HL-60/S4 treated with retinoic acid at 250 ng/mL for 4 days and 3 days (cell line): ENCODE measurements around the gene LRIF1.
"Not testable (repeated sequence)": the region's sequence is repeated elsewhere in the genome, so short reads cannot be mapped to it uniquely, and the experiment has no call there.

ENCODE experiments used
- in situ Hi-C: fragments of 300-500 bp; cut with MboI; formaldehyde crosslinking; loops from 2 replicates; pipeline ENCODE4 v1.7.0; 2022; ENCODE audit warnings: low sequenced_read_pairs

LRIF1 gene, protein sequence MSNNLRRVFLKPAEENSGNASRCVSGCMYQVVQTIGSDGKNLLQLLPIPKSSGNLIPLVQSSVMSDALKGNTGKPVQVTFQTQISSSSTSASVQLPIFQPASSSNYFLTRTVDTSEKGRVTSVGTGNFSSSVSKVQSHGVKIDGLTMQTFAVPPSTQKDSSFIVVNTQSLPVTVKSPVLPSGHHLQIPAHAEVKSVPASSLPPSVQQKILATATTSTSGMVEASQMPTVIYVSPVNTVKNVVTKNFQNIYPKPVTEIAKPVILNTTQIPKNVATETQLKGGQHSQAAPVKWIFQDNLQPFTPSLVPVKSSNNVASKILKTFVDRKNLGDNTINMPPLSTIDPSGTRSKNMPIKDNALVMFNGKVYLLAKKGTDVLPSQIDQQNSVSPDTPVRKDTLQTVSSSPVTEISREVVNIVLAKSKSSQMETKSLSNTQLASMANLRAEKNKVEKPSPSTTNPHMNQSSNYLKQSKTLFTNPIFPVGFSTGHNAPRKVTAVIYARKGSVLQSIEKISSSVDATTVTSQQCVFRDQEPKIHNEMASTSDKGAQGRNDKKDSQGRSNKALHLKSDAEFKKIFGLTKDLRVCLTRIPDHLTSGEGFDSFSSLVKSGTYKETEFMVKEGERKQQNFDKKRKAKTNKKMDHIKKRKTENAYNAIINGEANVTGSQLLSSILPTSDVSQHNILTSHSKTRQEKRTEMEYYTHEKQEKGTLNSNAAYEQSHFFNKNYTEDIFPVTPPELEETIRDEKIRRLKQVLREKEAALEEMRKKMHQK

DNA sequence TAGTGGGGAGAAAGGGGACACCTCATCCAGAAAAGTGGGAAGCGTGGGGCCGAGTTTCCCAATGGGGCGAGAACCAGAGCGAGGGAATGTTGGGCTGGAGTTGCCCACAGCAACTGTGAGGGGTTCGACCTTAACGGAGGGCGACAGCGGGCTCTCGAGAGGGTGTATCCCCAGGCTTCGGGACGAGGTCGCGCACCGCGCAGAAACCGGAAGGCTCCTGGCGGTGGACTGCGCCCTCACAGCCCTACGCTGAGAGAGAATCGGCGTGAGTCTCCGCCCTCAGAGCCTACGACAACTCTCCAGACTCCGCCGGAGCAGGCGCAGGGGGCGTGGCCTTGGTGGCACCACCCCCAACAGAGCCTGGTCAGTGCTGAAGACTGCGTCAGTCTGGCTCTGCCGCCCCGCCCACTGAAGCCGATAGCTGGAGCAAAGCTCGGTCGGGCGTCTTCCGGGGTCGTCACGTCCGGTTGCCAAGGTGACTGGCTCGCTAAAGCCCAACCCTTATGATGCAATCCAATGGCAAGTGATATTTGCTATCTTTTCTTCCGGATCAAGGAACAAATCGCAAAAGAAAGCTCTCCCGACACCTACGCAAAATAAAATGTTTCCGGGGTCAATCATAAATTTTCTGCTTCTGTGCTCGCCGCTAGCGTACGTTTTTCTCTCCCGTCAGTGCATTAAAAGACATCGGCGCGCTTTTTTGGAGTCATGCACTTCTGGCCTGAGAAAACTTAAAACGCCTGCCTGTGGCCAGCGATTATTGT lies at the start of gene LRIF1:
Gene LRIF1 (minus strand): TSS at position 232 of the 764 bp plus-strand sequence. CDS start 234 bp downstream, outside the sequence.
- in situ Hi-C loops, result no loop called here

DNA sequence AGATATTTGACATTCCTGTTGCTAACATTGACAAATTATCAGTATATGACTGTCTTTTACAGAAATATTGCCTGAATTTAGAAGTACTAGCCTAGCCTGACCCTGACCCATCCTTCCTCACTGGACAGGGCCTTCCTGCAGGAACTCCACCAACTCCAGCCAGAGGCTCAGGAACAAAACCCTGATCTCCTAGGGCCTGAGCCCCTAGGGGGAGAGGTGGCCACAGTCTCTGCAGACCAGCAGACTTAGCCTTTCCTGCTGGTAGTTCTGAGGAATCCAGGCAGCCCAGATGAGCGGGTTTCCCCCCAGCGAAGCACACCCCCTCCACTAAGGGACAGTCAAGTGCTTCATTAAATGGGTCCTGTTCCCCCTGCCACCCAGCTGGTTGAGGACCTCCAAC lies 44.3 kb upstream of the LRIF1 start:
- in situ Hi-C loops, result no loop called here

DNA sequence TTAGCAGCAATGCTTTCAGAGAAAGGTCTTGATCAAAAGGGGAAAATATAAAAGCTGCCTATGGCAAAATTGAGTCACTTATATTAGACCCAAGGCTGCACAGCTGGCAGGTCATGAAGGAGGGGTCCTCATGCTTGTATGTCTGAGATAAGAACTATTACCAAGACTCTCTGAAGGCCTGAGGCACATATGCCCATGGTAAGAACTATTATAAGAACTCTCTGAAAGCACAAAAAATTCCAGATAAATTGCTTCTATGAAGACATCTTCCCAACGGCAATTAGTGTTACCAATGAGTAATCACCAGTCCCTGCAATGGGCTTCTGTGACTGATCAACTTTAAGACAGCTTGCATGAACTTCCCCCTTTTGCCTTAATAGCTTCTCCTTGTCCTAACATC lies 42.8 kb upstream of the LRIF1 start:
- in situ Hi-C loops, result no loop called here

DNA sequence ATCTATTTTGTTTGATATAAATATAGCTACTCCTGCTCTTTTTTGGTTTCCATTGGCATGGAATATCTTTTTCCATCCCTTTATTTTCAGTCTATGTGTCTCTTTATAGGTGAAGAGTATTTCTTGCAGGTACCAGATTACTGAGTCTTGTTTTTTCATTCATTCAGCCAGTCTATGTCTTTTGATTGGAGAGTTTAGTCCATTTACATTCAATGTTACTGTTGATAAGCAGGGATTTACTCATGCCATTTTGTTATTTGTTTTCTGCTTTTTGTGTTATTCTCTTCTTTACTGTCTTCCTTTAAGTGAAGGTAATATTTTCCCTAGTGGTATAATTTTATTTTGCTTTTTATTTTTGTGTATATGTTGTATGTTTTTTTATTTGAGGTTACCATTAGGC lies 35.9 kb upstream of the LRIF1 start:
- in situ Hi-C loops, result not testable (repeated sequence)

DNA sequence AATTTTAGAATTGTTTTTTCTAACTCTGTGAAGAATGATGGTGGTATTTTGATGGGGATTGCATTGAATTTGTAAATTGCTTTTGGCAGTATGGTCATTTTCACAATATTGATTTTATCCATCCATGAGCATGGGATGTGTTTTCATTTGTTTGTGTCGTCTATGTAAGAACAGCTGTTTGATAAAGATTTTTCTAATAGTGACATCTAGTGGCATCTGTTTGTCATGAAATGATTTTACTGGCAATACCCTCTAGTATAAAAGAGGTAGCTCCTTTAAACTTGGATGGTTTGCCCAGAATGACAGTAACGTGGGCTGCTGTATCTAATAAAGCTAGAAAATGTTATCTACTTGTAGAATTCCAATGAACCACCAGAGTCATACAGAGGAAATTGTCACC lies 28.6 kb upstream of the LRIF1 start:
- in situ Hi-C loops, result not testable (repeated sequence)

DNA sequence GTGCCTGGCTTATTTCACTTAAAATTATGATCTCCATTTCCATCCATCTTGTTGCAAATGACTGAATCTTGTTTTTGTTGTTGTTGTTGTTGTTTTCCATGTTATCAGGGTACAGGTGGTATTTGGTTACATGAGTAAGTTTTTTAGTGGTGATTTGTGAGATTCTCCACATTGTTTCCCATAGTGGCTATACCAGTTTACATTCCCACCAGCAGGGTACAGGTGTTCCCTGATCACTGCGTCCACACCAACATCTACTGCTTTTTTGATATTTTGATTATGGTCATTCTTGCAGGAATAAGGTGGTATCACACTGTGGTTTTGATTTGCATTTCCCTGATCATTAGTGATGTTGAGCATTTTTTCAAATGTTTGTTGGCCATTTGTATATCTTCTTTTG lies 27.6 kb upstream of the LRIF1 start:
- in situ Hi-C loops, result not testable (repeated sequence)

DNA sequence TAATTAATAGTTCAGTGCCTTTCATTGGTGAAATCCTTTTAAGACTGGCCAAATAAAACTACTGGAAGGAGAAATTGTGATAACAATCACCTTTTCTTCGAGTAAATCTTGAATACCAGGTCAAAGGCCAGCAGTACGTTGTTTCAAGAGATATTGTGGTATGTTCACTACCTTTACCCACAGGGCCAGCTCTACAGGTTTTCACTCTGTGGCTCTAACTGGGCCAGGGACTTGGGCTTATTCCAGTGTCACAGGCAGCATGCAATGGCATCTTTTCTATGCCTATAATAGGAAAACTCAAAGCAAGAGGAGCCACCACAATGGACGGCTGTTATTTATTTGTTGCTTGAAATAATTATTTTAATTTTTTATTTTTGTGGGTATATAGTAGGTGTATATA lies 26.8 kb upstream of the LRIF1 start:
- in situ Hi-C loops, result no loop called here

DNA sequence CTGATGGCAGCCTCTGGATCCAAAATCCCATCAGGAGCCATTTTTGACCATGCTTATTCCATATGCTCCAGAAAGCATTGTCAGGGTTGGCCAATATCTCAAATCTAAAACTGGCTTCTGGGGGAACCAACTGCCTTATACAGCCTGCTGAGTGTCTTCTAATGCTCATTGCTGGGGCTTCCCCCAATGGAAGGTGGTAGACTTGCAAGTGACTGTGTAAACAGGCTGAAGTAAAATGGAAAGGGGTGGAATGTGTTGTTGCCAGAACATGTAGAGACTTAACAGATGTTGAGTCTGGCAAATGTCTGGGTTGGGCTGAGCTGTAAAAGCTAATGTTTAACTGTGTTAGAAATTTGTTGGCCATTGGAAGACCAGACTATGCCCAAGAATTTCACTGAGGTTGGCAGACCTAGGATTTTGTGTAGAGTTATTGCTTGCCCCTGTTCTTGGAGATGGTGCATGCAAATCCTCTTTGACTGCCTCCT lies 22.7 kb upstream of the LRIF1 start:
- in situ Hi-C loops, result no loop called here

DNA sequence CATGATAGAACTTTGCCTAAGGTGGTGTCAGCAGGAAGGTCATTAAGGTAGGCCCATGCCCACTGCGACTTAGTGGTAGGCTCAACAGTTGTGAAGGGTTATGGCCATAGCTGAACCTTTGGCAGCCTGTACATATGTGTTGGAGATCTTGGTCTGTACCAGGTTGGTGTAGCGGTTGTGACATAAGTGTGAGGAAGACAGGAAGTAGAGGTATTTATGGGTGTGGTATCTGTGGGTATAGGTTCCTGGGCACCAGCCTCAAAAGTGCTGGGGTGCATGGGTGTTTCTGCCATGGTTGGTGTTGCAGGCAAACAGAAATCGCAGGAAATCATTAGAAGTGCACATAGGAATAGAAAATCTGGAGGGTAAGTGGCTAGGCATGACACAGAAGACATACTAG lies 18.6 kb upstream of the LRIF1 start:
- in situ Hi-C loops, result no loop called here

DNA sequence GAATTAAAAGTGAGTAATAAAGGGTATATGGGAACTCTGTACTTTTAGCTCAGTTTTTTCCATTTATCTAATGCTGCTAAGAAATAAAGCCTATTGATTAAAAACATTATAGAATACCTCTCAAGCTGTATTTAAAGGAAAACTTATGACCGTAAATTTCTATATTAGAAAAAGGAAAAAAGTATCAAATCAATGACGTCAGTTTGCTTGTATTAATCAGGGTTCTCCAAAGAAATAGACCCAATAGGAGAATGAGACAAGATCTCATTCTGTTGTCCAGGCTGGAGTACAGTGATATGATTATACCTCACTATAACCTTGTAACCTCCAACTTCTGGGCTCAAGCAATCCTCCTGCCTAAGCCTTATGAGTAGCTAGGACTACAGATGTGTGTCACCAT lies 15.4 kb upstream of the LRIF1 start:
- in situ Hi-C loops, result no loop called here

DNA sequence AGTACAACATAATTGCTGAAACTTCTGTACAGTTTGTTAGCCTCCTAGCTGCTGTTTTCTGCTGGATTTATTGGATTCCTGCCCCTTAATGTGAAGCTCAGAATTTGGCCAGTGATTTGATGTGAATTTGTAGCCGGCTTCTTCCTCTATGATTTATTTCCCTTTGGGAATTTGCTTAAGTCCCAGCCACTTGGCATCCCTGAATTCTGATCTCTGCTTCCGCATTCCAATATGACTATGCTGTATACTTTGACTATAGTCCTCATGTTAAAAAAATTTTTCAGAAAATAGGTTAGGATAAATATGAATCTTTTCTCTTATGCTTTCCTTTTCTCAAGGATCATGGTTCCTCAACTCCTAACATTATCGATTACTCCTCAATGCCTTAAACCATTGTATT lies 12.4 kb upstream of the LRIF1 start:
- in situ Hi-C loops, result no loop called here

DNA sequence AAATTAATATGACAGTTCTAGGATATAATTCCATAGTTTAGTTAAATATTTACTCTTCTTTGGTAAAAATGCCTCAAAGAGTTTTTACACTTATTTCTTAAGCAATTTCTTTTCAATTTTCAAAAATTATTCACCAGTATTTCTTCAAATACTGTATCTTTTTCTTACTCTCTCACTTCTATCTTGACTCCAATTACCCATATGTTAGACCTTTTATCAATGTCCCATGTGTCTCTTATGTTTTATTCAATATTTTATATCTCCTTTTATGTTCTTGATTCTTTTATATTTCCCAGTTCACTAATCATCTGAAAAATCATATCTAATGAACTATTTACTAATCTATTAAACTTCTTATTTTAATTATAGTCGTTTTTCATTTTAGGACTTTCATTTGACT lies 11.5 kb upstream of the LRIF1 start:
- in situ Hi-C loops, result no loop called here

DNA sequence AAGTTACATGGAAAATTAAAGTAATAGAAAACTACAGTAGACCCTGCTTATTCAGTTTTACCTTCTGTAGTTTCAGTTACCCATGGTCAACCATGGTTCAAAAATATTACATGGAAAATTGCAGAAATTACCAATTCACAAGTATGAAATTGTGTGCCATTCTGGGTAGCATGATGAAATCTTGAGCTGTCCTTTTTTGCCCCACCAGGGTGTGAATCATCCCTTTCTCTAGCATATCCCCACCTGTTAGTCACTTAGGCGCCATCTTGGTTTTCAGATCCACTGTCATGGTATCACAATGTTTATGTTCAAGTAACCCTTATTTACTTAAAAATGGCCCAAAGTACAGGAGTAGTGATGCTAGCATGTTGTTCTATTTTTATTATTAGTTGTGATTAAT lies 3.5 kb upstream of the LRIF1 start:
- in situ Hi-C loops, result no loop called here

DNA sequence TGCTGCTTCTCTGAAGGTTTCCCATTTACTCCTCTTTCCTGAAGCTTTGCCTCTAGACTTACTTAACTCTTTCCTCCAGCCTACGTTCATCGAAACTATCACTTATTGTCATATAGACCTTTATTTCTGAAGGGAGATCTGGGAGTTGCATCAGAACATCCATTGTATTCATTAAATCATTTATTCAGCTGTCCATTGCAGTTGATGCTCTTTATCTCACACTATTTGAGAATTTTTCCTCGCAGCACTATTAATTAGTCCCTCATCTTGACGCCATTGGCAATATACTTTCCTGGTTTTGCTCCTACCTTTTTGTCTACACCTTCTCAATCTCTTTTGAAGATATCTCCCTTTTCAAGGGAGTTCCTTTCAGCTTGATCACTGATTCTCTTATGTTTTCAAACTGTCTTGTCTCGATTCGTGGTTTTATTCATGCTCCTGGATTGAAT lies 757 bp upstream of the LRIF1 start:
- in situ Hi-C loops, result no loop called here

DNA sequence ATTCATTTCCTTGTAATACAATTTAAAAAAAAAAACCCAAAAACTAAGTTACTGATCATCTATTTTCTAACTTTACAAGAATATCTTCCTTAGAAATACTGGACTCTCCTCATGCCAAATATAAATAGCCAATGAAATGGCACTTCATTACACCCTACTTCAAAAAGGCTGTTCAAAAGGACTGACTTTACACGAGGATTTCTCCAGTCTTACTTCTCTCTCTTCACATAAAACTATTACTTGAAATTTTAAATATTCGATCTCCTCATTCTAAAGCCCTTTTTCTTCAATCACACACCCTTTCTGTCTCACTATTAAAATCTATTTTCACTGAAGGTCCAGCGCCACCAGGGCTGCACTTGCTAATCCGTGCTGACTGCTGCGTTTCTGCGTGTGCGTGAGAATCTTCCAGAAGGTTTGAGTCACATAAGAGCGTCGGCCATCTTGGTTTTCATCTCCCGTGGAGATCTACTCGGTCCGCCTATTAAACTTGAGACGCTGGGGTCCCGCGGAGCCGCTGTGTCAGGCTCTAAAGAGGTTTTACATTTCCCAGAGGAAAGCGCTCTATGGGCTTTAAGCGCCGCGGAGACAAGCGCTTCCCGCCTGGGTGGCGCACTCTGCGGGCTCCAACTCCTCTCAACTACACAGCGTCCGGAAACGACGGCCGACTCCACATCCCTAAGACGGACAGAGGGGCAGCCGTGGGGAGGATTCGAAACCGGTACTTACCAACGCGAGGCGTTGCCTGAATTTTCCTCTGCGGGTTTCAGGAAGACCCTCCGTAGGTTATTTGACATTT lies 631 bp downstream of the LRIF1 start:
- in situ Hi-C loops, result no loop called here

DNA sequence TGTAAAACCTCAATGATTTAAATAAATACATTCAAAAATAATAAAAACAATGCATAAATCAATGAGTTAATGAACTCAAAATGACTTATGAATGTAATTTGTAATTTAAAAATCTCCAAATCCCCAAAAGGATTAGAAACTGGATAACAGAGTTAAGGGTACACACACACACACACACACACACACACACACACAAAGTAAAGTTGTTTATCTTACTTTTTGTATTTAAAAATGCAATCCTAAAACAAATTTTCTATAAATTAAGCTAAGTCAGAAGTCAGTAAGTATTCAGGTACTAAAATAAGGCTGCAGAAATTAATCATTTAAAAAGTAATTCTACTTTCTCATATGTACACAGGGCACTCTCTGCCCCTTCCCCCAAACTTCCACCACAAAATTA lies 1.8 kb downstream of the LRIF1 start:
- in situ Hi-C loops, result no loop called here

DNA sequence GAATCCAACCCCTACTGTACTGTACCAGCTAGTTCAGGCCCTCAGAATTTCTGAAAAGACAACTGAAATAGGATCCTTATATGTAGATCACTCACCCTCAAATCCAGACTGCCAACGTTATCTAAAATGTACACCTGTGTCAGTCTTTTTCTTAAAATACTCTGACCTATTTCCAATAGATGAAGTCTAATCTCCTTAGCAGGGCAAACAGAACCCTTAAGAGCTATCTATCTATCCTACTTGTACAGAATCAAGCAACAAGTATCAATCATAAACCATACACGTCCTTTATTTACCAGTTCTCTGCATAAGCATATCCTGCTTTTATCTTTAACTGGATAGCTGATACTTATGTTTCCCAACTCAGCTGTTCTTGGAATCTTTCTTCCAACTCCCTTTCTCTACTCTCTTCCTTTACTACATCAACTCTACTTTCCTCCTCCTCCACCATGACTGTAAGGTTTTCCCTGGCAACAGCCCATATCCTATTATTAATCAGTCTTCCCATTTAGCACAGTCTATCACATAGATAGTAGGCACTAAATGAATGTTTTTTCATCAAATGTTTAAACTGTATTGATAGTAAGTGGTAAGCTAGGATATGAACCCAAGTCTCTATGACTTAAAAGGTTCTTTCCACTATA lies 2.8 kb downstream of the LRIF1 start:
- in situ Hi-C loops, result no loop called here

DNA sequence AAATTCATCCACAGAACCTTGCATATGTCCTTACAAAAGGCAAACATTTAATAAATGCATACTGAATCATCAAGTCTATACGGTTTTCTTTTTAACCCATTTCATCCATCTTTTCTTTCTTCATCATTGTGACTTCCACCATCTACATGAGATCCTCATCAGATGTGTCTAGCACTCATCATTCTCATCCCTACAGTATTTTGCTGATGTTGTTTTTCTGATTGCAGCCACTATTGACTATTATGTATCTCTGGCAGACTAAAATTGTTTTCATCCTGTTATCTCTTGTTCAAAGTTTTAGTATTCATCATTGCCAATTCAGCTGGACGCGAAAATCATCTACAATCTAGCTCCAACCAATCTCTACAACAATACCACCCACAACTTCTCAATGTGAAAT lies 5.9 kb downstream of the LRIF1 start:
- in situ Hi-C loops, result no loop called here

DNA sequence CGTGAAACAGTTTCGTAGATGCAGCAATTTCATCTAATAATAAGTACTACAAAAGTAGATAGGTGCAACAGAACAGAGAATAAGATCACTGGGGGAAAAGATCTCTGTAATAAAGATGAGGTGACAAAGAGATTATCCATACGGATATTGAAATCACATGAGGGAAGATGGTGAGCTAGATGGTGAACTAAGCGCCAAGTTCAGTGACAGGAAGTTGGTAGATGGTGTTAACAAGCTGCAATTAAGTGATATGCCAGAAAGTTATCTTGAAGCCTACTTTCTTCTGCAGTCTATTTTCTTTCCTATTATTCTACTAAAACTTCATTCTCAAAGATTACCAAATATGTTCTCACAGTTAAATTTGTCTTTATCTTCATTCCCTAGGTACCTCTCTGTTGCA lies 7.1 kb downstream of the LRIF1 start:
- in situ Hi-C loops, result no loop called here

DNA sequence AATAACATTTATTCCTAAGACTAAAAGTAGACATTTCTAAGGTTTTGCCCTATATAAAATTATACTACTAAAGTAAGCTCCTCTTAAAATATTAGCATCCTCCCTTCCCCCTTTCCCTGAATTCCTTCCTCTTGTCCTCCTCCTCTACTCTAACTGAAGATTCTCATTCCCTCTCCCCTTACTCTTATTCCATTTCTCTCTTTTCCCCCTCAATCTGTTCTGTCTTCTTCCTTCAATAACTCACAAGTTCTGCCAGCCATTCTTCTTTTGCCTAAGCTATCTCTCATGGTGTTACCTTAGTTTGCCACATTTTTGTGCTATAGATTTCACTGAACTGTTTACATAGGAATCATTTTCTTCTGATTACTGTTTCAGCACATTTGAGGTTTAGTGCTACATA lies 10.7 kb downstream of the LRIF1 start:
- in situ Hi-C loops, result no loop called here
